ENCODE measurements around the gene SDK1.

GRCh38 chr7:4067476-4067760 is 766.4 kb downstream of the SDK1 start:
- no peak for TF ChIP-seq EZH2 (IDR thresholded peaks at IDR 0.05; ENCODE audit: insufficient read depth, poor library complexity, severe bottlenecking)
- no peak for TF ChIP-seq EZH2phosphoT487 (IDR thresholded peaks at IDR 0.05; ENCODE audit: insufficient read depth, low read depth)

Measured in GM23248 (cell line).